Endothelial cell of umbilical vein (primary cell): ENCODE data around the gene MYOM3. TPM values are rescaled to one million over a fixed set of nuclear protein-coding genes. Genes with fewer than 3 reads are reported as not detected.

ENCODE experiments used
- BruUV-seq: library from RNA; stranded (reverse); fragments of 400-500 nt; replicated peaks from 2 replicates; lab custom pipeline; 2021; lab: Mats Ljungman, UMichigan
- CTCF ChIA-PET: fragments of 300-600, 350-600 bp; sonication (Branson Sonifier 250); formaldehyde crosslinking; loops from one replicate; lab custom pipeline; 2021; ENCODE audit warnings: antibody characterized with exemption, inconsistent platforms; lab: Charles Lee
- POLR2A ChIA-PET: fragments of 300-600, 350-600 bp; sonication (Branson Sonifier 250); formaldehyde crosslinking; loops from one replicate; lab custom pipeline; 2021; ENCODE audit warnings: antibody characterized with exemption, inconsistent platforms; lab: Charles Lee
- DNase-seq: peaks from one replicate; pipeline ENCODE4 v3.0.0-alpha.2; 2011; ENCODE audit warnings: low read depth, low spot score
- FAIRE-seq: peaks from 2 replicates; lab custom pipeline; 2011; peaks lifted over from hg19 to GRCh38; lab: Jason Lieb, UNC
- H2AFZ ChIP-seq: 2 replicates; pipeline ENCODE4 v1.6.0; 2012; ENCODE audit warnings: low read depth, low read length, control low read depth, inconsistent platforms
- H3K27ac ChIP-seq: 2 replicates; pipeline ENCODE4 v1.5.1; 2011; ENCODE audit warnings: low read depth, mild to moderate bottlenecking, control low read depth, low read length, moderate library complexity; ENCODE audit not compliant: insufficient read depth
- H3K27me3 ChIP-seq, 2 experiments: 2 replicates each; pipeline versions ENCODE4 v1.6.0 to v1.6.1; 2011; ENCODE audit warnings: low read length in 2 of 2, mixed read lengths in 1 of 2; ENCODE audit not compliant: control insufficient read depth in 2 of 2, insufficient read depth in 2 of 2
- H3K36me3 ChIP-seq, 2 experiments: 2 replicates in 1 of 2; 3 replicates in 1 of 2; pipeline ENCODE4 v1.5.1; 2011; ENCODE audit warnings: low read length in 2 of 2, mild to moderate bottlenecking in 1 of 2, moderate library complexity in 1 of 2; ENCODE audit not compliant: control insufficient read depth in 2 of 2, insufficient read depth in 2 of 2; ENCODE audit errors: extremely low read depth in 1 of 2
- H3K4me1 ChIP-seq: 3 replicates; pipeline ENCODE4 v1.5.1; 2011; ENCODE audit warnings: mild to moderate bottlenecking, low read length; ENCODE audit not compliant: control insufficient read depth, insufficient read depth; ENCODE audit errors: extremely low read depth
- H3K4me2 ChIP-seq: 2 replicates; pipeline ENCODE4 v1.6.1; 2011; ENCODE audit warnings: low read length, control low read depth, mixed read lengths; ENCODE audit not compliant: insufficient read depth
- H3K4me3 ChIP-seq, 3 experiments: fragments of 200-600 bp in 1 of 3; sonication (generic), shearing (Covaris generic) in 1 of 3; replicated peaks in 1 of 3; 2 replicates each; pipeline ENCODE4 v1.5.1; 2011 to 2016; ENCODE audit warnings: control low read depth in 3 of 3, low read length in 3 of 3, mild to moderate bottlenecking in 2 of 3, inconsistent platforms in 1 of 3, low read depth in 1 of 3, moderate library complexity in 1 of 3; ENCODE audit not compliant: insufficient read depth in 1 of 3
- H3K79me2 ChIP-seq: 2 replicates; pipeline ENCODE4 v1.6.0; 2012; ENCODE audit warnings: low read length, inconsistent platforms; ENCODE audit not compliant: control insufficient read depth, insufficient read depth
- H3K9ac ChIP-seq: replicated peaks from 2 replicates; pipeline ENCODE3; 2011; ENCODE audit warnings: low read length, control low read depth; ENCODE audit not compliant: insufficient read depth; ENCODE audit errors: extremely low read depth
- H3K9me1 ChIP-seq: replicated peaks from 3 replicates; pipeline ENCODE4 v1.6.0; 2011; ENCODE audit warnings: mild to moderate bottlenecking, low read length; ENCODE audit not compliant: control insufficient read depth, insufficient read depth; ENCODE audit errors: extremely low read depth
- H3K9me3 ChIP-seq: replicated peaks from 2 replicates; pipeline ENCODE4 v1.5.1; 2012; ENCODE audit warnings: low read length, inconsistent platforms; ENCODE audit not compliant: control insufficient read depth, insufficient read depth
- H4K20me1 ChIP-seq: replicated peaks from 2 replicates; pipeline ENCODE3; 2011; ENCODE audit warnings: mild to moderate bottlenecking, low read length; ENCODE audit not compliant: control insufficient read depth, insufficient read depth; ENCODE audit errors: extremely low read depth
- EZH2 ChIP-seq: IDR thresholded peaks from 2 replicates; pipeline ENCODE4 v1.6.1; 2012; ENCODE audit warnings: borderline replicate concordance, low read depth, mild to moderate bottlenecking, moderate library complexity, low read length, inconsistent platforms; ENCODE audit not compliant: severe bottlenecking
- FOS ChIP-seq: IDR thresholded peaks from 2 replicates; pipeline ENCODE4 v1.6.1; 2011; ENCODE audit warnings: mild to moderate bottlenecking, low read length, moderate library complexity, borderline replicate concordance; ENCODE audit not compliant: insufficient read depth
- GATA2 ChIP-seq: IDR thresholded peaks from 2 replicates; pipeline ENCODE4 v1.7.0; 2011; ENCODE audit warnings: low read depth, mild to moderate bottlenecking, moderate library complexity, mixed read lengths, low read length; ENCODE audit not compliant: insufficient read length, insufficient read depth
- JUN ChIP-seq: IDR thresholded peaks from 2 replicates; pipeline ENCODE4 v1.6.1; 2011; ENCODE audit warnings: borderline replicate concordance, low read depth; ENCODE audit not compliant: insufficient read length, insufficient read depth
- MYC ChIP-seq: IDR thresholded peaks from one replicate; pipeline ENCODE4 v1.6.1; 2011; ENCODE audit warnings: mild to moderate bottlenecking, low read depth, low read length
- POLR2A ChIP-seq: IDR thresholded peaks from 2 replicates; pipeline ENCODE4 v1.6.1; 2012; ENCODE audit warnings: low read depth, mild to moderate bottlenecking, control low read depth, low read length
- POLR2AphosphoS5 ChIP-seq: IDR thresholded peaks from 2 replicates; pipeline ENCODE4 v1.6.1; 2012; ENCODE audit warnings: low read depth, mild to moderate bottlenecking, control low read depth, low read length, moderate library complexity; ENCODE audit not compliant: insufficient read depth
- dilution Hi-C: fragments of 300-500 bp; cut with MboI; formaldehyde crosslinking; loops from one replicate; pipeline ENCODE4 v1.15.0; 2019; ENCODE audit warnings: low sequenced_read_pairs; ENCODE audit not compliant: extremely low pct_ligation_motif_present
- intact Hi-C: fragments of 100-400 bp; cut with micrococcal nuclease; formaldehyde crosslinking; loops from one replicate; pipeline ENCODE4 v1.10.0; 2022
- polyA plus RNA-seq, 4 experiments: library from polyadenylated mRNA; depleted of rRNA in 3 of 4; stranded (reverse) in 3 of 4; unstranded in 1 of 4; fragments of >200 nt; gene quantifications; 2 replicates each; pipeline versions ENCODE4 v1.2.1 to v1.2.3, GENCODE V29; 2011 to 2012; ENCODE audit warnings: missing spikeins in 1 of 4
- total RNA-seq: library from RNA; stranded (reverse); gene quantifications from 2 replicates; pipeline ENCODE4 v1.2.3, GENCODE V29; 2021
- TF ChIP-seq, protein P1 (sequence below): IDR thresholded peaks from 2 replicates; pipeline ENCODE4 v1.6.1; 2011; ENCODE audit not compliant: insufficient read depth, insufficient read length
- TF ChIP-seq, protein P2 (sequence below), 2 donors: IDR thresholded peaks; 1 replicate in 1 of 2; 2 replicates in 1 of 2; pipeline ENCODE4 v1.5.1; 2011; ENCODE audit warnings: low read length in 2 of 2, mild to moderate bottlenecking in 2 of 2, moderate library complexity in 2 of 2, control low read depth in 1 of 2, inconsistent platforms in 1 of 2, low read depth in 1 of 2; ENCODE audit not compliant: insufficient read depth in 1 of 2; ENCODE audit errors: extremely low read depth in 1 of 2

The MYOM3 gene
- total and polyA plus RNA-seq, 2 donors (not counting 3 experiments of a cell fraction or from before 2014, with no cell fraction given): 0.11 to 0.40 TPM

DNA sequence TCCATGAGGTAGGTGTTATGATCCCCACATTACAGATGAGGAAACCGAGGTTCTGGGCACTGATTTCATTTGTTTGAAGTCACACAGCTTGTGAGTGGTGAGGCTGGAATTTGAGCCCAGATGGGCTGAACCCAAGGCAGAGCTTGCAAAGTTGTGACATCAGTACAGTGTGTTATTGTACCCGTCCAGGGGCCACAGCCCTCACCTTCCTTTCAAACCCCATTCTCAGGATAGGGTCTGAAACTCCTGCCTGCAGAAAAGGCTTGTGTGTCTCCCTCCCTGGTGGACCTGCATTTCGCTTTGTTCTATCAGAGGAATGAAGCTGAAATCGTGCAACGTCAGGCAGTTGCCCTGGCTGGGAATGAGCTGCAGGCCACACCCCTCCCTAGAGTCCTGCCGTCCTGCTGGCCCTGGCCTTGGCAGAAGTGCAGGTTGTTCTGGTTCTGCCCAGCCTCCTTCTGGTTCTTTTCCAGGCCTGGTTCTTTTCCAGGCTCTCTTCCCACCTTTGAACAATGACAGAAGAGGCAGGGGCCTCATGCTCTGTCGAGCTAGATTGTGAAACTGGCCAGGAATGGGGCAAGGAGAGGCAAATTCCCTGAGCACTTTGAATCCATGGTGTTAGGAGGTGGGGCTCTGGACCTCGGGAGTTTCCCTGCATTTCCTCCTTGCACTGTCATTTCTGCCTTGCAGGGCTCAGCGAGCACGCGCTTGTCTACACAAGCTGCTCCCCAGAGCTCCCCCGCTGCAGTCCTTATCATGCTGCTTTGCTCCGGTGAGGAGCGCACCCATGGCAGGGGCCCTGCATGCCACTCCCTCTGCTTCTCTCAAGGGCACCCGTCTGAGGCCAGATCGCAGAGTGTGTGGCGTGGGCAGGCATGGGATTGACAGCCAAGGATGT is 8.2 kb upstream of the MYOM3 start:
- no peaks in the 10 kb centered on the region for H4K20me1 ChIP-seq
- H3K9me1 ChIP-seq: no peaks in the 10 kb centered on the region
- no peak overlapping the region for H3K4me2 ChIP-seq
- POLR2A ChIA-PET: no interaction called here
- no peaks in the 10 kb centered on the region for H3K36me3 ChIP-seq
- DNase-seq (no peak), FAIRE-seq (no peak)
- H3K79me2 ChIP-seq: no peaks in the 10 kb centered on the region
- H3K27ac ChIP-seq: no peak overlapping the region
- H3K27me3 ChIP-seq: no peaks in the 10 kb centered on the region
- intact Hi-C loops (no loop called here), dilution Hi-C loops (no loop called here)
- no peak overlapping the region for H2AFZ ChIP-seq
- no peak overlapping the region for H3K9ac ChIP-seq
- no peaks in the 10 kb centered on the region for H3K4me1 ChIP-seq
- CTCF ChIA-PET: interaction anchor here (1.2 to 1.3 kb wide), 2 partner anchors 9 to 30 kb away, joined by 4 read pairs; no protein-coding TSS in a partner anchor
- no peak overlapping the region for H3K4me3 ChIP-seq
- TF ChIP-seq, protein P1, sequence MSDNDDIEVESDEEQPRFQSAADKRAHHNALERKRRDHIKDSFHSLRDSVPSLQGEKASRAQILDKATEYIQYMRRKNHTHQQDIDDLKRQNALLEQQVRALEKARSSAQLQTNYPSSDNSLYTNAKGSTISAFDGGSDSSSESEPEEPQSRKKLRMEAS: no peak
- no peak for TF ChIP-seq POLR2A
- TF ChIP-seq FOS: no peak
- TF ChIP-seq POLR2AphosphoS5: no peak
- TF ChIP-seq, protein P2, sequence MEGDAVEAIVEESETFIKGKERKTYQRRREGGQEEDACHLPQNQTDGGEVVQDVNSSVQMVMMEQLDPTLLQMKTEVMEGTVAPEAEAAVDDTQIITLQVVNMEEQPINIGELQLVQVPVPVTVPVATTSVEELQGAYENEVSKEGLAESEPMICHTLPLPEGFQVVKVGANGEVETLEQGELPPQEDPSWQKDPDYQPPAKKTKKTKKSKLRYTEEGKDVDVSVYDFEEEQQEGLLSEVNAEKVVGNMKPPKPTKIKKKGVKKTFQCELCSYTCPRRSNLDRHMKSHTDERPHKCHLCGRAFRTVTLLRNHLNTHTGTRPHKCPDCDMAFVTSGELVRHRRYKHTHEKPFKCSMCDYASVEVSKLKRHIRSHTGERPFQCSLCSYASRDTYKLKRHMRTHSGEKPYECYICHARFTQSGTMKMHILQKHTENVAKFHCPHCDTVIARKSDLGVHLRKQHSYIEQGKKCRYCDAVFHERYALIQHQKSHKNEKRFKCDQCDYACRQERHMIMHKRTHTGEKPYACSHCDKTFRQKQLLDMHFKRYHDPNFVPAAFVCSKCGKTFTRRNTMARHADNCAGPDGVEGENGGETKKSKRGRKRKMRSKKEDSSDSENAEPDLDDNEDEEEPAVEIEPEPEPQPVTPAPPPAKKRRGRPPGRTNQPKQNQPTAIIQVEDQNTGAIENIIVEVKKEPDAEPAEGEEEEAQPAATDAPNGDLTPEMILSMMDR (IDR thresholded peaks at IDR 0.05; ENCODE audit: extremely low read depth in 1 of 2, insufficient read depth in 1 of 2, low read depth in 1 of 2, low read length in 2 of 2): no peak
- no peak for TF ChIP-seq MYC
- TF ChIP-seq JUN: no peak
- no peak for TF ChIP-seq EZH2
- no peak for TF ChIP-seq GATA2
- H3K9me3 ChIP-seq: no peaks in the 10 kb centered on the region
- BruUV-seq: no TSS peak
